Suprapubic skin (tissue), 4 donors: ENCODE data around the gene C16orf96. TPM values are rescaled to one million over a fixed set of nuclear protein-coding genes. Genes with fewer than 3 reads are reported as not detected.

Experiments used
- DNase-seq, 2 donors: peaks; one replicate each; pipeline ENCODE4 v3.0.0-alpha.2; 2019; ENCODE audit warnings: low spot score in 2 of 2
- H3K27ac ChIP-seq: fragments of 200-600 bp; sonication (generic); one replicate; pipeline ENCODE4 v1.5.1; 2019
- H3K27me3 ChIP-seq: fragments of 200-600 bp; sonication (generic); one replicate; pipeline ENCODE4 v1.5.1; 2019
- H3K36me3 ChIP-seq: fragments of 200-600 bp; sonication (generic); one replicate; pipeline ENCODE4 v1.5.1; 2019
- H3K4me1 ChIP-seq: fragments of 200-600 bp; sonication (generic); one replicate; pipeline ENCODE4 v1.5.1; 2019
- H3K4me3 ChIP-seq: fragments of 200-600 bp; sonication (generic); one replicate; pipeline ENCODE4 v1.5.1; 2019; ENCODE audit warnings: mild to moderate bottlenecking
- H3K9me3 ChIP-seq: fragments of 200-600 bp; sonication (generic); one replicate; pipeline ENCODE4 v1.5.1; 2019
- EP300 ChIP-seq: sonication (generic); formaldehyde crosslinking; IDR thresholded peaks from one replicate; pipeline ENCODE4 v1.6.1; 2017; ENCODE audit warnings: antibody characterized with exemption
- POLR2A ChIP-seq, 2 donors: fragments of 450-650 bp; IDR thresholded peaks; one replicate each; pipeline ENCODE4 v1.6.1; 2017; ENCODE audit warnings: antibody characterized with exemption in 2 of 2, mild to moderate bottlenecking in 2 of 2, moderate library complexity in 2 of 2
- POLR2AphosphoS5 ChIP-seq, 3 donors: sonication (generic); formaldehyde crosslinking; IDR thresholded peaks; one replicate each; pipeline ENCODE4 v1.6.1; 2017; ENCODE audit warnings: antibody characterized with exemption in 3 of 3
- WGBS: methylation state at CpG from one replicate; pipeline ENCODE4 v1.1.5; 2018; 5-methylcytosine and 5-hydroxymethylcytosine counted together
- total RNA-seq, 4 donors: library from RNA; depleted of rRNA; stranded (reverse); fragments of >200 nt; gene quantifications; one replicate each; pipeline ENCODE4 v1.1.0, GENCODE V29; 2016
- TF ChIP-seq, protein P1 (sequence below), 2 donors: fragments of 200-600 bp in 1 of 2; fragments of 450-650 bp in 1 of 2; sonication (generic) in 1 of 2; IDR thresholded peaks; one replicate each; pipeline ENCODE4 v1.5.1; 2016 to 2019; ENCODE audit warnings: antibody characterized with exemption in 2 of 2, mild to moderate bottlenecking in 1 of 2, moderate library complexity in 1 of 2

The C16orf96 gene
- total RNA-seq, 4 donors from 2014 or later = 0.15 to 1.2 (median 0.33) TPM

- Histone ChIP-seq H3K36me3 (no peaks in the 10 kb centered on the region), H3K27ac (no peak overlapping the region), H3K9me3 (no peaks in the 10 kb centered on the region), H3K4me1 (no peaks in the 10 kb centered on the region), H3K27me3 (no peaks in the 10 kb centered on the region), H3K4me3 (no peak overlapping the region)
- 46% methylated on average over 3 of the region's 3 CpGs for WGBS
- TF ChIP-seq, protein P1, sequence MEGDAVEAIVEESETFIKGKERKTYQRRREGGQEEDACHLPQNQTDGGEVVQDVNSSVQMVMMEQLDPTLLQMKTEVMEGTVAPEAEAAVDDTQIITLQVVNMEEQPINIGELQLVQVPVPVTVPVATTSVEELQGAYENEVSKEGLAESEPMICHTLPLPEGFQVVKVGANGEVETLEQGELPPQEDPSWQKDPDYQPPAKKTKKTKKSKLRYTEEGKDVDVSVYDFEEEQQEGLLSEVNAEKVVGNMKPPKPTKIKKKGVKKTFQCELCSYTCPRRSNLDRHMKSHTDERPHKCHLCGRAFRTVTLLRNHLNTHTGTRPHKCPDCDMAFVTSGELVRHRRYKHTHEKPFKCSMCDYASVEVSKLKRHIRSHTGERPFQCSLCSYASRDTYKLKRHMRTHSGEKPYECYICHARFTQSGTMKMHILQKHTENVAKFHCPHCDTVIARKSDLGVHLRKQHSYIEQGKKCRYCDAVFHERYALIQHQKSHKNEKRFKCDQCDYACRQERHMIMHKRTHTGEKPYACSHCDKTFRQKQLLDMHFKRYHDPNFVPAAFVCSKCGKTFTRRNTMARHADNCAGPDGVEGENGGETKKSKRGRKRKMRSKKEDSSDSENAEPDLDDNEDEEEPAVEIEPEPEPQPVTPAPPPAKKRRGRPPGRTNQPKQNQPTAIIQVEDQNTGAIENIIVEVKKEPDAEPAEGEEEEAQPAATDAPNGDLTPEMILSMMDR (IDR thresholded peaks at IDR 0.05) = no peak
- no peak for TF ChIP-seq EP300
- TF ChIP-seq POLR2A (IDR thresholded peaks at IDR 0.05) = no peak
- TF ChIP-seq POLR2AphosphoS5 (IDR thresholded peaks at IDR 0.05) = no peak
- no peak for DNase-seq
Measured at GRCh38 chr16:4552541-4552940, 3.6 kb upstream of the C16orf96 start.

DNA sequence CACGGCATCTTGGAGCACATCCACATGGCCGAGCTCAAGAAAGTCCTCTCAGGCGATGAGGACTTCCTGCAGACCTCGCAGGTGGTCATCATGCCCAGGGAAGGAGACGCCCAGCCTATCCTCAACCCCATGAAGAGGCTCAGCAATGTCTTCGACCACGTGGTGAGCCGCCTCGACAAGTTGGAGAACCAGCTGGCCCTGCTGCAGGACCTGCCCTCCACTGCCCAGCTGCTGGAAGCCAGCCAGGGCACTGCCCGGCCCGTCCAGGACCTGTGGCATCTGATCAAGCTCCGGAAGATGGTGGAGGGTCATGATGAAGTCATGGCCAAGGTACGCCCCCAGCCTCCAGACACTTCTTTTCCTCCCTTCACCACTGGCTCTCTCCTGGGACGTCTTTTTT lies 440 bp downstream of the C16orf96 start:
- no peaks in the 10 kb centered on the region for H3K4me1 ChIP-seq
- no peaks in the 10 kb centered on the region for H3K36me3 ChIP-seq
- H3K4me3 ChIP-seq = no peak overlapping the region
- no peak for DNase-seq
- 87% methylated on average over 5 of the region's 14 CpGs for WGBS
- H3K9me3 ChIP-seq = no peaks in the 10 kb centered on the region
- H3K27ac ChIP-seq = no peak overlapping the region
- H3K27me3 ChIP-seq = no peaks in the 10 kb centered on the region
- TF ChIP-seq POLR2A (IDR thresholded peaks at IDR 0.05) = no peak

DNA sequence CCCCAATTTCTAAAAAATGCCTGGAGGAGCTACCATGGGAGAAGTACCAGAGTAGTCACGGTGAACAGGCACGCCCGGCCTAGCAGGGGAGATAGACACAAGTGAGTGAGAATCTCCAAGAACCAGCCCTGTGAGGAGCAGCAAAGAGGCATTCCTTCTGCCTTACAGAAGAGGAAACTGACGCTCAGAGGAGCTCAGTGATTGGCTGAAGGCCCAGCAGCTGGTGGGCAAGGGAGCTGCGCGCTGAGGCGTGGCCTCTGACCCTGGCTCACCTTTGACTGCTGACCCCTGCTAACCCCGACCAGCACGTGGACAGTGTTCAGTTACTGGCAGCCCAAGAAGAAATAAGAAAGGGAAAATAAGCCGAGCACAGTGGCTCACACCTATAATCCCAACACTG lies 1.8 kb downstream of the C16orf96 start:
- WGBS = 70% methylated on average over 10 of the region's 10 CpGs

GRCh38 chr16:4561596-4561995 lies 5.5 kb downstream of the C16orf96 start:
- no peak for DNase-seq
- Histone ChIP-seq H3K4me1 (no peaks in the 10 kb centered on the region), H3K27me3 (no peaks in the 10 kb centered on the region), H3K9me3 (no peaks in the 10 kb centered on the region), H3K36me3 (no peaks in the 10 kb centered on the region), H3K27ac (no peak overlapping the region), H3K4me3 (no peak overlapping the region)
- WGBS = 56% methylated on average over 8 of the region's 9 CpGs
- no peak for TF ChIP-seq POLR2A (IDR thresholded peaks at IDR 0.05)
- no peak for TF ChIP-seq POLR2AphosphoS5 (IDR thresholded peaks at IDR 0.05)
- no peak for TF ChIP-seq EP300
- TF ChIP-seq, protein P1 (IDR thresholded peaks at IDR 0.05) = no peak

More for the DNA sequence above, 1.8 kb downstream of the C16orf96 start:
- H3K9me3 ChIP-seq = no peaks in the 10 kb centered on the region
- H3K4me3 ChIP-seq = no peak overlapping the region
- H3K4me1 ChIP-seq = no peaks in the 10 kb centered on the region
- no peak for DNase-seq
- no peaks in the 10 kb centered on the region for H3K36me3 ChIP-seq
- no peaks in the 10 kb centered on the region for H3K27me3 ChIP-seq
- no peak overlapping the region for H3K27ac ChIP-seq
- TF ChIP-seq EP300 (no peak), POLR2AphosphoS5 (IDR thresholded peaks at IDR 0.05) (no peak), POLR2A (IDR thresholded peaks at IDR 0.05) (no peak)
- TF ChIP-seq, protein P1 (IDR thresholded peaks at IDR 0.05) = no peak

- DNase-seq = no peak
Measured at GRCh38 chr16:4564661-4565267, 8.6 kb downstream of the C16orf96 start.

More at GRCh38 chr16:4564661-4565267, 8.6 kb downstream of the C16orf96 start:
- no peaks in the 10 kb centered on the region for H3K36me3 ChIP-seq
- H3K4me3 ChIP-seq = no peak overlapping the region
- no peaks in the 10 kb centered on the region for H3K27me3 ChIP-seq
- H3K9me3 ChIP-seq = no peaks in the 10 kb centered on the region
- WGBS = 91% methylated on average over 17 of the region's 18 CpGs
- no peak overlapping the region for H3K27ac ChIP-seq
- no peaks in the 10 kb centered on the region for H3K4me1 ChIP-seq
- TF ChIP-seq, protein P1 (IDR thresholded peaks at IDR 0.05) = no peak
- no peak for TF ChIP-seq EP300
- TF ChIP-seq POLR2AphosphoS5 (IDR thresholded peaks at IDR 0.05) = no peak
- TF ChIP-seq POLR2A (IDR thresholded peaks at IDR 0.05) = no peak
